Breast epithelium (tissue), 4 donors: ENCODE measurements around the gene NT5DC2. TPM values are rescaled to one million over a fixed set of nuclear protein-coding genes. Genes with fewer than 3 reads are reported as not detected.

Source experiments
- DNase-seq, 2 donors: peaks; one replicate each; pipeline ENCODE4 v3.0.0-alpha.2; 2019; ENCODE audit warnings: low spot score in 2 of 2
- H3K27ac ChIP-seq, 2 donors: fragments of 200-600 bp; sonication (generic) in 1 of 2; one replicate each; pipeline ENCODE4 v1.5.1; 2016 to 2019; ENCODE audit warnings: mild to moderate bottlenecking in 1 of 2
- H3K27me3 ChIP-seq, 2 donors: fragments of 200-600 bp; sonication (generic) in 1 of 2; one replicate each; pipeline versions ENCODE4 v1.5.1 to v1.6.0; 2017 to 2019; ENCODE audit warnings: control low read depth in 1 of 2, mild to moderate bottlenecking in 1 of 2
- H3K36me3 ChIP-seq: fragments of 200-600 bp; one replicate; pipeline ENCODE4 v1.5.1; 2019
- H3K4me1 ChIP-seq, 2 donors: fragments of 200-600 bp; sonication (generic); one replicate each; pipeline ENCODE4 v1.5.1; 2016 to 2019; ENCODE audit warnings: control low read depth in 1 of 2
- H3K4me3 ChIP-seq, 3 donors: fragments of 200-600 bp; sonication (generic); 1 replicate in 2 of 3; 2 replicates in 1 of 3; pipeline ENCODE4 v1.5.1; 2016 to 2019; ENCODE audit warnings: mild to moderate bottlenecking in 3 of 3, moderate library complexity in 2 of 3
- H3K9me3 ChIP-seq, 2 donors: fragments of 200-600 bp; sonication (generic) in 1 of 2; one replicate each; pipeline ENCODE4 v1.5.1; 2016 to 2019; ENCODE audit warnings: control low read depth in 1 of 2
- CTCF ChIP-seq, 3 donors: fragments of 450-650 bp; IDR thresholded peaks; one replicate each; pipeline ENCODE4 v1.5.1; 2016 to 2017; ENCODE audit warnings: antibody characterized with exemption in 3 of 3, mild to moderate bottlenecking in 3 of 3, moderate library complexity in 3 of 3
- POLR2A ChIP-seq: fragments of 450-650 bp; IDR thresholded peaks from one replicate; pipeline ENCODE4 v1.6.1; 2016; ENCODE audit warnings: antibody characterized with exemption, mild to moderate bottlenecking, moderate library complexity
- POLR2AphosphoS5 ChIP-seq, 3 donors: sonication (generic); formaldehyde crosslinking; IDR thresholded peaks; one replicate each; pipeline ENCODE4 v1.6.1; 2017; ENCODE audit warnings: antibody characterized with exemption in 3 of 3
- intact Hi-C: fragments of 100-400 bp; cut with DNase I; formaldehyde crosslinking; loops from one replicate; pipeline ENCODE4 v1.15.1; 2023; ENCODE audit warnings: low total_unique reads
- total RNA-seq, 3 donors: library from RNA; depleted of rRNA; stranded (reverse); fragments of >200 nt; gene quantifications; one replicate each; pipeline ENCODE4 v1.1.0, GENCODE V29; 2016

Gene NT5DC2
- total RNA-seq, 3 donors from 2014 or later, result 26.5 to 35.7 (median 28.6) TPM

GRCh38 chr3:52536369-52537164, 2.9 kb upstream of the NT5DC2 start, which contains the start of gene UQCC5:
TSS of gene UQCC5 (plus strand) at chr3:52536605. CDS start at chr3:52536756, 151 bp downstream.
- intact Hi-C loops, result loop anchor here (10.0 kb wide), 2 partner anchors 62 to 168 kb away; partner anchors contain the start of genes GLT8D1 and SPCS1
- H3K27me3 ChIP-seq, result no peaks in the 10 kb centered on the region
- TF ChIP-seq POLR2AphosphoS5 (IDR thresholded peaks at IDR 0.05), result peak; percentile 79 to 94 (median 94)
- TF ChIP-seq CTCF (IDR thresholded peaks at IDR 0.05), result no peak
- peak; percentile 93 for TF ChIP-seq POLR2A
- H3K4me1 ChIP-seq, result peaks cover 16 to 19% of the 10 kb centered on the region in 2 donors
- DNase-seq, result peak; percentile 98
- no peaks in the 10 kb centered on the region for H3K36me3 ChIP-seq
- H3K27ac ChIP-seq, result peak within 1 kb of the TSS; percentile 87 to 89
- H3K4me3 ChIP-seq, result peak within 1 kb of the TSS; percentile 66 to 76 (median 69)
- H3K9me3 ChIP-seq, result no peaks in the 10 kb centered on the region

- Histone ChIP-seq H3K27ac (peak overlapping the region; percentile 87 to 89), H3K36me3 (no peaks in the 10 kb centered on the region)
These were observed 2.4 kb upstream of the NT5DC2 start for GRCh38 chr3:52536112-52536368.

GRCh38 chr3:52535411-52536111, 1.9 kb upstream of the NT5DC2 start:
- TF ChIP-seq POLR2A (no peak), CTCF (IDR thresholded peaks at IDR 0.05) (no peak), POLR2AphosphoS5 (IDR thresholded peaks at IDR 0.05) (no peak)
- peak overlapping the region; percentile 89 to 94 for H3K27ac ChIP-seq
- peak overlapping the region in 2 of 3 donors; percentile 76 to 97 for H3K4me3 ChIP-seq
- no peak for DNase-seq
- H3K27me3 ChIP-seq, result no peaks in the 10 kb centered on the region
- no peaks in the 10 kb centered on the region for H3K36me3 ChIP-seq
- H3K9me3 ChIP-seq, result no peaks in the 10 kb centered on the region
- intact Hi-C loops, result loop anchor here (10.0 kb wide), 2 partner anchors 61 to 169 kb away; partner anchors contain the start of genes GLT8D1 and SPCS1
- H3K4me1 ChIP-seq, result peaks cover 16 to 19% of the 10 kb centered on the region in 2 donors

More at GRCh38 chr3:52536112-52536368, 2.4 kb upstream of the NT5DC2 start:
- intact Hi-C loops, result loop anchor here (10.0 kb wide), 2 partner anchors 61 to 169 kb away; partner anchors contain the start of genes GLT8D1 and SPCS1
- no peak for DNase-seq
- no peak for TF ChIP-seq CTCF (IDR thresholded peaks at IDR 0.05)
- no peak for TF ChIP-seq POLR2AphosphoS5 (IDR thresholded peaks at IDR 0.05)
- no peak for TF ChIP-seq POLR2A
- Histone ChIP-seq H3K4me3 (peak overlapping the region in 2 of 3 donors; percentile 66 to 76), H3K4me1 (peaks cover 16 to 19% of the 10 kb centered on the region in 2 donors), H3K9me3 (no peaks in the 10 kb centered on the region), H3K27me3 (no peaks in the 10 kb centered on the region)

GRCh38 chr3:52534281-52535183, 875 bp upstream of the NT5DC2 start:
- no peak for DNase-seq
- Histone ChIP-seq H3K36me3 (no peaks in the 10 kb centered on the region), H3K9me3 (no peaks in the 10 kb centered on the region), H3K27ac (peak overlapping the region; percentile 73 to 94), H3K4me3 (peak overlapping the region; percentile 53 to 97 (median 70)), H3K4me1 (peaks cover 16 to 19% of the 10 kb centered on the region in 2 donors), H3K27me3 (no peaks in the 10 kb centered on the region)
- intact Hi-C loops, result loop anchor here (10.0 kb wide), 2 partner anchors 60 to 170 kb away; partner anchors contain the start of genes GLT8D1 and SPCS1
- TF ChIP-seq POLR2AphosphoS5 (IDR thresholded peaks at IDR 0.05) (peak in 1 of 3 donors; percentile 23), CTCF (IDR thresholded peaks at IDR 0.05) (no peak)
